Immature natural killer cell (primary cell): Measurements from ENCODE around the gene F10. TPM values are rescaled to one million over a fixed set of nuclear protein-coding genes. Genes with fewer than 3 reads are reported as not detected.

ENCODE experiments used
- DNase-seq, 3 donors: peaks; one replicate each; pipeline ENCODE4 v3.0.0; 2022; ENCODE audit warnings: mixed read lengths in 1 of 3
- H3K27ac Mint-ChIP-seq, 6 donors: one replicate each; pipeline ENCODE4 v1.8.0; 2020; ENCODE audit warnings: mixed read lengths in 6 of 6, mild to moderate bottlenecking in 5 of 6, inconsistent platforms in 4 of 6, moderate library complexity in 3 of 6
- H3K27me3 Mint-ChIP-seq, 3 donors: one replicate each; pipeline ENCODE4 v1.8.0; 2020 to 2021; ENCODE audit warnings: low read depth in 3 of 3, mild to moderate bottlenecking in 3 of 3, mixed read lengths in 3 of 3, moderate library complexity in 3 of 3, inconsistent platforms in 1 of 3
- H3K36me3 Mint-ChIP-seq, 3 donors: one replicate each; pipeline ENCODE4 v1.8.0; 2020; ENCODE audit warnings: mixed read lengths in 3 of 3, inconsistent platforms in 2 of 3, mild to moderate bottlenecking in 2 of 3
- H3K4me1 Mint-ChIP-seq, 2 donors: one replicate each; pipeline ENCODE4 v1.8.0; 2020; ENCODE audit warnings: inconsistent platforms in 2 of 2, mild to moderate bottlenecking in 2 of 2, mixed read lengths in 2 of 2, moderate library complexity in 1 of 2
- H3K4me3 Mint-ChIP-seq, 5 donors: one replicate each; pipeline ENCODE4 v1.8.0; 2020; ENCODE audit warnings: mild to moderate bottlenecking in 5 of 5, mixed read lengths in 5 of 5, inconsistent platforms in 3 of 5, moderate library complexity in 3 of 5
- H3K9me3 Mint-ChIP-seq, 6 donors: one replicate each; pipeline ENCODE4 v1.8.0; 2020; ENCODE audit warnings: mild to moderate bottlenecking in 6 of 6, mixed read lengths in 6 of 6, inconsistent platforms in 4 of 6, moderate library complexity in 3 of 6
- polyA plus RNA-seq, 3 donors: library from polyadenylated mRNA; unstranded; fragments of 300-500 nt; fragmentation: Illumina TruSeq; gene quantifications; one replicate each; pipeline ENCODE4 v1.2.3, GENCODE V29; 2021

F10 gene
- polyA plus RNA-seq, 3 donors from 2014 or later, result not detected

DNA sequence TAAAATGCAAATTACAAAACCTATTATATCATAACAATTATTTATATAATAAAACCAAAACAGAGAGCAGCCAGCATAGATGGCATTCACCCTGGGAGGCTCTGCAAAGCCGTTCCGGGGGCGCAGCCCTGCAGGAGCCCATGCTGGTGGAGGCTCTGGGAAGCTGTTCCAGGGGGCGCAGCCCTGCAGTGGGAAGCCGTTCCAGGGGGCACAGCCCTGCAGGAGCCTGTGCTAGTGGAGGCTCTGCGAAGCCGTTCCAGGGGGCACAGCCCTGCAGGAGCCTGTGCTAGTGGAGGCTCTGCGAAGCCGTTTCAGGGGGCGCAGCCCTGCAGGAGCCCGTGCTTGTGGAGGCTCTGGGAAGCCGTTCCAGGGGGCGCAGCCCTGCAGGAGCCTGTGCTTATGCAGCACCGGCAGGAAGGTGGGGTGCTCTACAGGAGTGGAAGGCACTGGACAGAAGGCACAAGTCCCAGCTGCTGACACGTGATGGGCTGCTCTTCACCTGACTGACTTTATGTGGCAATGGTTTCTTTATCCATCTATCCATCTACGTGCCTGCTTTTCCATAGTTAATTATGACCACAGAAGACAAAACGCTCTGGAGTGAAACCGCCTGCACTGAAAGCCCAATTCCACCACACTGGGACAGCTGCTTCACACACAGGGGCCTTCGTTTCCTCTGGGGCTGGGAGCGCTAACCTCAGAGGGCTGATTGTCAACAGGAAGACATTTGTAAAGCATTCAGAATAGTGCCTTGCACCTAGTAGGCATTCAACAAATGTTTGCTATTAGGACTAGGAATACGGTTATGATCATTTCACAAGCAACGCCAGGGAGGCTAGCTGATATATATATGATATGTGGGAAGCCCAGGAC lies 62.2 kb downstream of the F10 start:
- H3K4me1 Mint-ChIP-seq, result peaks cover 88 to 94% of the 10 kb centered on the region in 2 donors
- peaks cover 37 to 58% (median 47%) of the 10 kb centered on the region in 3 donors for H3K36me3 Mint-ChIP-seq
- H3K9me3 Mint-ChIP-seq, result peaks cover 0 to 1% (median under 1%) of the 10 kb centered on the region in 6 donors
- peak; percentile 72 to 77 (median 75) for DNase-seq
- H3K4me3 Mint-ChIP-seq, result peak overlapping the region; percentile 80 to 92 (median 87)
- H3K27ac Mint-ChIP-seq, result peak overlapping the region; percentile 93 to 100 (median 99)
- H3K27me3 Mint-ChIP-seq, result peaks cover 16 to 22% (median 18%) of the 10 kb centered on the region in 3 donors

DNA sequence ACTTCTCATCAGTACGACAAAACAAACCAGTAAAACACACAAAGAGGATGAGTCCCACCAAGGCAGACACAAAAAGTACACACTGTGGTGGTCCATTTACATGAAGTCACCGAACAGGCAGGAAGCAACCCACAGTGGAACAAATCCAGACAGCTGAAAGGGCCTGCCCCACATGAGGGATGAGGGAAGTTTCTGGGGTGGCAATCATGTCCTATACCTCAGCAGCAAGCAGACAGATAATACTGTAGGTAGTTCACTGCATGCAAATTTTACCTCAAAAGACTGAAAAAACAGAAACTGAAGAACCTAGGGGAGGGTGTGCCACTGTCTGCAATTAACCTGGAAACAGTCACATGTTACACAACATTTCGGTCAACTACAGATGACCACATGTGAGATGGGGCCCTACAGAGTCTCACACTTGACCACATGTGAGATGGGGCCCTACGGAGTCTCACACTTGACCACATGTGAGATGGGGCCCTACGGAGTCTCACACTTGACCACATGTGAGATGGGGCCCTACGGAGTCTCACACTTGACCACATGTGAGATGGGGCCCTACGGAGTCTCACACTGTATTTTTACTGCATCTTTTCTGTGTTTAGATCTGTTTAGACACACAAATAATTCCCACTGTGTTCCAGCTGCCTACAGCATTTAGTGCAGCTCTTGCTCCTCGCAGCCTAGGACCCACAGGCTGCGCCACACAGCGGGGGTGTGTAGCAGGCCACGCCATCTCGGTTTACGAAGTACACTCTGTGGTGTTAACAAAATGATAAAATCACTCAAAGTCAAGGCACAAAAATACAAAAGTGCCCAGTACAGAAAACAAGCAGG lies 63.7 kb downstream of the F10 start:
- Mint-ChIP-seq H3K36me3 (peaks cover 35 to 57% (median 43%) of the 10 kb centered on the region in 3 donors), H3K27me3 (peaks cover 13 to 20% (median 15%) of the 10 kb centered on the region in 3 donors), H3K4me3 (peak overlapping the region; percentile 77 to 87 (median 84)), H3K9me3 (no peaks in the 10 kb centered on the region), H3K4me1 (peaks cover 73 to 79% of the 10 kb centered on the region in 2 donors), H3K27ac (peak overlapping the region; percentile 97 to 100 (median 99))
- DNase-seq, result peak; percentile 89 to 90 (median 89)

GRCh38 chr13:113187263-113187669 lies 64.7 kb downstream of the F10 start:
- no peak for DNase-seq
- Mint-ChIP-seq H3K4me3 (peak overlapping the region in 4 of 5 donors; percentile 64 to 82 (median 72)), H3K36me3 (peaks cover 32 to 53% (median 34%) of the 10 kb centered on the region in 3 donors), H3K4me1 (peaks cover 63 to 70% of the 10 kb centered on the region in 2 donors), H3K9me3 (no peaks in the 10 kb centered on the region), H3K27me3 (peaks cover 13 to 20% (median 15%) of the 10 kb centered on the region in 3 donors), H3K27ac (peak overlapping the region; percentile 90 to 100 (median 98))

DNA sequence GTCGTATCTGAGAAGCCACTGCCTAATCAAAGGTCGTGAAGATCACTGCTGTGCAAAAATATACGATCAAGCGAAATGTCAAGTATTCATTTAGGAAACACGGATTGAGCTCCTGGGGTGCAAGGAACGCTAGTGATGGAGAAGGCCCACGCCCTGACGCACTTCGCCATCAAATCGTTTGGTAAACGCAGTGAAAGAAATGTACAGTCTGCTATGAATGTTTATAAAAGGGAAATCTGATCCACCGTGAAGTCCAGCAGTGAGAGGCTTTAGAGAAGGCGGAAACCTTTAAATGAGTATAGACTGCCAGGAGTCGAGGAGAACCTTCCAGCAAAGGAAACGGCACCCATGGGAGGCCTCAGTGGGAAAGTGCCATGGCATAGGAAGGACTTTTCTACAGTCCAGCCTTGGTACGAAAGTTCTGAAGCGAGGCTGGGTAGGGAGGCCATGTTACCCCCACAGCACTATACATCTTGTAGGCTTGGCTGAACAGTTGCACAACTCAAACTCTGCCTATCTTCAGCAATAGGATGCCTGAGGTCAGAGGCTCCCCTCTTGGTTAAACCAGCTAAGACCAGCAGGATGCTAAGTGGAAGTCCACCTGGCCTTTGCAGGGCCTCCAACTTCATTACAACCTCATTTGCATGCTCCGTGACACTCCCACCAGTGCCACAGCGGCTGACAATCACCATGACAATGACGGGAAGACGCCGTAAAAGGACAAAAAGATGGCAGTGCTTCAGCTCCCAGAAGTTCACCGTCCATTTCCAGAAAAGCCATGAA lies 65.5 kb downstream of the F10 start:
- no peak for DNase-seq
- peak overlapping the region in 3 of 5 donors; percentile 7 to 21 (median 15) for H3K4me3 Mint-ChIP-seq
- peaks cover 30 to 53% (median 32%) of the 10 kb centered on the region in 3 donors for H3K36me3 Mint-ChIP-seq
- peaks cover 56 to 62% of the 10 kb centered on the region in 2 donors for H3K4me1 Mint-ChIP-seq
- H3K27me3 Mint-ChIP-seq, result peaks cover 13 to 20% (median 15%) of the 10 kb centered on the region in 3 donors
- no peaks in the 10 kb centered on the region for H3K9me3 Mint-ChIP-seq
- H3K27ac Mint-ChIP-seq, result peak overlapping the region in 5 of 6 donors; percentile 81 to 100 (median 97)

GRCh38 chr13:113190181-113190580 lies 67.6 kb downstream of the F10 start:
- no peak for DNase-seq
- H3K36me3 Mint-ChIP-seq, result peaks cover 33 to 59% (median 36%) of the 10 kb centered on the region in 3 donors

DNA sequence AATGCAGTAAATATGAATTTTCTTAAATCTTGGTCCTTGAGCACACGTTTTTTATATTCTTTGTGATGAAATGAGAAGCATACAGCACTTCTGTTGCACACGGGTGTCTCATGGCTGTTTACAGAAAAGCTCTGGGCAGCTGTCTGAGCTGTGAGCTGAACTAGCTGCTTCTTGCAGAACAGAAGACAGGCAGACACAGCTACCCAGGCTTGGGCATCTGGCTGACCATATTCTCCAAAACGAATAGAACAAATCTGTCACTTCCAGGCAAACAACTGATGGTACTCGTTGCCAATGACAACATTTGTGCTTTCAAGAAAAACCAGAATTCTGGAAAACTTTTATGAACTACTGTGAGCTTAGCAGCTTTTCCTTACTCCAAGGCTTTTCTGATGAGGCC lies 69.7 kb downstream of the F10 start:
- peaks cover 20% of the 10 kb centered on the region in 2 donors for H3K4me1 Mint-ChIP-seq
- H3K36me3 Mint-ChIP-seq, result peaks cover 43 to 76% (median 47%) of the 10 kb centered on the region in 3 donors
- H3K4me3 Mint-ChIP-seq, result no peak overlapping the region
- no peaks in the 10 kb centered on the region for H3K9me3 Mint-ChIP-seq
- no peak for DNase-seq
- no peak overlapping the region for H3K27ac Mint-ChIP-seq
- H3K27me3 Mint-ChIP-seq, result peaks cover under 1 to 2% (median 1%) of the 10 kb centered on the region in 3 donors

More at GRCh38 chr13:113190181-113190580, 67.6 kb downstream of the F10 start:
- H3K27me3 Mint-ChIP-seq, result peaks cover 10 to 16% (median 12%) of the 10 kb centered on the region in 3 donors
- no peaks in the 10 kb centered on the region for H3K9me3 Mint-ChIP-seq
- peaks cover 38 to 41% of the 10 kb centered on the region in 2 donors for H3K4me1 Mint-ChIP-seq
- no peak overlapping the region for H3K4me3 Mint-ChIP-seq
- no peak overlapping the region for H3K27ac Mint-ChIP-seq

DNA sequence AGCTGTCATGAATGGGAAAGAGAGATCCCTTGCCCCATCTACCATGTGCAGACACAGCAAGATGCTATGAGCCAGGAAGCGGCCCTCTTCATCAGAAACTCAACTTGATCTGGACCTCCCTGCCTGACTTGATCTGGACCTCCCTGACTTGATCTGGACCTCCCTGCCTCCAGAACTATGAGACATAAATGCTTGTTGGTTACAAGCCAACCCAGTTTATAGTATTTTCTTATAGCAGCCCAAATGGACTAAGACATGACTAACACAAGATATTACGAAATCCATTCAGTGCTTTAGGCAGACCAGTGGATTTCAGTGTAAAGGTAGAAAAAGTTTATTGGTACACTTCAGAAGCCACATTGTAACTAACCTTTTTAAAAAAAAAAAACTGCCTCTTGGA lies 70.3 kb downstream of the F10 start:
- peaks cover 14% of the 10 kb centered on the region in 2 donors for H3K4me1 Mint-ChIP-seq
- H3K36me3 Mint-ChIP-seq, result peaks cover 43 to 79% (median 46%) of the 10 kb centered on the region in 3 donors
- peaks cover 0 to 2% (median 0%) of the 10 kb centered on the region in 3 donors for H3K27me3 Mint-ChIP-seq
- no peak overlapping the region for H3K4me3 Mint-ChIP-seq
- DNase-seq, result no peak
- no peaks in the 10 kb centered on the region for H3K9me3 Mint-ChIP-seq
- no peak overlapping the region for H3K27ac Mint-ChIP-seq

DNA sequence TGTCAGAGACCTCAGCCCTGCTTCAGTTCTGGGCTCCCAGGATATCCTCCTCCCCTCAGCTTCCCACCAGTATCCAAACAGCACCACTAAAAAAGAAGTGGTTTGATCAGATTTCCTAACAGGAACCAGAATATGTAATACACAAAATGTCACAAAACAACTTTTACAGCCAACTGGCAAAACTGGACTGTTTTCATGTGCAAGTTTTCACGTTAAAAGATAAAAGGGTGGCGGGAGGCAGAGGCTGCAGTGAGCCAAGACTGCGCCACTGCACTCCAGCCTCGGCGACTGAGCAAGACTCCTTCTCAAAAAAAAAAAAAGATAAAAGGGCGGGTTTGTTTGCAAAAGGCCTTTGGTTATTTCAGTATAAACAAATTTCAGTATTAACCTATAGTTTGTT lies 72.8 kb downstream of the F10 start:
- no peaks in the 10 kb centered on the region for H3K27me3 Mint-ChIP-seq
- no peak overlapping the region for H3K4me3 Mint-ChIP-seq
- DNase-seq, result no peak
- H3K9me3 Mint-ChIP-seq, result no peaks in the 10 kb centered on the region
- H3K4me1 Mint-ChIP-seq, result peaks cover 0 to 1% of the 10 kb centered on the region in 2 donors
- H3K27ac Mint-ChIP-seq, result no peak overlapping the region
- peaks cover 28 to 68% (median 38%) of the 10 kb centered on the region in 3 donors for H3K36me3 Mint-ChIP-seq

- H3K4me3 Mint-ChIP-seq, result no peak overlapping the region
- H3K36me3 Mint-ChIP-seq, result peaks cover 29 to 55% (median 35%) of the 10 kb centered on the region in 3 donors
- peaks cover 0 to 1% (median 0%) of the 10 kb centered on the region in 3 donors for H3K27me3 Mint-ChIP-seq
- H3K9me3 Mint-ChIP-seq, result no peaks in the 10 kb centered on the region
- H3K4me1 Mint-ChIP-seq, result peaks cover 6 to 10% of the 10 kb centered on the region in 2 donors
- no peak overlapping the region for H3K27ac Mint-ChIP-seq
- no peak for DNase-seq
Observed at GRCh38 chr13:113196970-113197737, 74.6 kb downstream of the F10 start.

Other genes starting within 250 kb of the F10 start
- gene MCF2L, start 153.6 kb upstream of the F10 start, polyA plus RNA-seq, result under 1 TPM in 1 of 3 donors, not detected in 2; 0.82 TPM
- under 1 TPM in 1 of 3 donors, not detected in 2; 0.77 TPM for gene F7, start 17.0 kb upstream of the F10 start, polyA plus RNA-seq
- not detected for gene PROZ, start 35.8 kb downstream of the F10 start, polyA plus RNA-seq
- gene PCID2, start 85.9 kb downstream of the F10 start, polyA plus RNA-seq, result 10 to 100 TPM; 47.8 to 63.2 (median 60.2) TPM
- gene CUL4A, start 86.8 kb downstream of the F10 start, polyA plus RNA-seq, result 10 to 100 TPM; 27.8 to 56.4 (median 53.3) TPM
- 10 to 100 TPM; 23.4 to 48.9 (median 27.8) TPM for gene LAMP1, start 174.4 kb downstream of the F10 start, polyA plus RNA-seq
- gene GRTP1, start 241.3 kb downstream of the F10 start, polyA plus RNA-seq, result under 1 TPM in 1 of 3 donors, not detected in 2; 0.17 TPM